HepG2 (cell line): ENCODE data around the gene LCLAT1. TPM values are rescaled to one million over a fixed set of nuclear protein-coding genes. Genes with fewer than 3 reads are reported as not detected.

Source experiments
- AGO1 ChIP-seq: fragments of 200-400 bp; formaldehyde crosslinking; IDR thresholded peaks from 2 replicates; pipeline ENCODE4 v1.6.1; 2017; ENCODE audit warnings: mild to moderate bottlenecking, low read depth, low read length, moderate library complexity; ENCODE audit not compliant: poor library complexity, severe bottlenecking
- PHF21A ChIP-seq: sonication (generic); formaldehyde crosslinking; IDR thresholded peaks from 2 replicates; pipeline ENCODE4 v1.5.0; 2020; ENCODE audit warnings: mild to moderate bottlenecking, missing genetic modification reagents
- RORA ChIP-seq: sonication (generic); formaldehyde crosslinking; IDR thresholded peaks from 2 replicates; pipeline ENCODE4 v1.5.0; 2020; ENCODE audit warnings: mild to moderate bottlenecking, missing genetic modification reagents, moderate library complexity
- polyA plus RNA-seq, 8 experiments: library from polyadenylated mRNA; depleted of rRNA in 3 of 8; stranded (reverse) in 7 of 8; unstranded in 1 of 8; fragments of >200 nt; fragmentation: Illumina TruSeq in 4 of 8; extraction: Trizol in 4 of 8; gene quantifications; 2 replicates each; pipeline versions ENCODE4 v1.2.1 to v1.2.3, GENCODE V29; 2011 to 2016; ENCODE audit warnings: low read depth in 4 of 8, missing spikeins in 1 of 8, mixed read lengths in 1 of 8; ENCODE audit not compliant: insufficient read depth in 1 of 8
- total RNA-seq, 5 experiments: library from RNA; depleted of rRNA; stranded (reverse); fragments of >200 nt; fragmentation: Illumina TruSeq; extraction: Trizol; gene quantifications; 2 replicates each; pipeline ENCODE4 v1.2.3, GENCODE V29; 2016; ENCODE audit warnings: low read depth in 1 of 5
- TF ChIP-seq, protein P1 (sequence below), 2 experiments: sonication (generic) in 1 of 2; formaldehyde crosslinking in 1 of 2; IDR thresholded peaks; 2 replicates each; pipeline versions ENCODE4 v1.6.1 to v1.9.0; 2014 to 2022; ENCODE audit warnings: antibody characterized with exemption in 1 of 2, borderline replicate concordance in 1 of 2, inconsistent platforms in 1 of 2, low read depth in 1 of 2, missing genetic modification reagents in 1 of 2
- TF ChIP-seq, protein P2 (sequence below), 2 experiments: sonication (generic) in 1 of 2; formaldehyde crosslinking in 1 of 2; IDR thresholded peaks; 2 replicates each; pipeline versions ENCODE4 v1.5.1 to v1.6.1; 2011 to 2020; ENCODE audit warnings: borderline replicate concordance in 1 of 2, low read depth in 1 of 2, low read length in 1 of 2, mild to moderate bottlenecking in 1 of 2, missing genetic modification reagents in 1 of 2, moderate library complexity in 1 of 2
- TF ChIP-seq, protein P3 (sequence below): sonication (generic); formaldehyde crosslinking; IDR thresholded peaks from 2 replicates; pipeline ENCODE4 v1.5.1; 2020; ENCODE audit warnings: missing genetic modification reagents, mild to moderate bottlenecking, borderline replicate concordance
- TF ChIP-seq, protein P4 (sequence below): sonication (generic); formaldehyde crosslinking; IDR thresholded peaks from 2 replicates; pipeline ENCODE4 v1.4.0; 2020; ENCODE audit warnings: missing genetic modification reagents

The LCLAT1 gene
- total and polyA plus RNA-seq, 2 of the 13 experiments (the other 11 are each of a cell fraction or from before 2014, with no cell fraction given), result 18.0 to 28.0 TPM

DNA sequence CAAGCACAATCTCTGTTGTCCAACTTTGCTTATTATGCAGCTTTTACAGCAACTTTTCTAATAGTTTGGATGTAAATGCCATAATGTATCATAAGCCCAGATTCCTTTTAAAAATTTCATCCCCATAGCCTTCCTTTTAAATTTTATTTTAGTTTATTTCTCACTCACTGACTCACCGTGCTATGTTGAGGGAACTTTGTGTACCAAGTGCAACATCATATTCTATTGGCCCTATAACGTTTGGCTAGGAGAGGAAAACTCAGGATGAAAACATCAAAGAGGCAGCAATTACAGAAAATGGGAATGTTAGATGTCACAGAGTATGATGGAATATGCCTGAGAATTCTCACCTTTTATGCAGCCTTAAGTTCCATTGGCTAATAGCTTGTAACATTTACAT, 135.5 kb downstream of the LCLAT1 start (continued):
- TF ChIP-seq, protein P1, sequence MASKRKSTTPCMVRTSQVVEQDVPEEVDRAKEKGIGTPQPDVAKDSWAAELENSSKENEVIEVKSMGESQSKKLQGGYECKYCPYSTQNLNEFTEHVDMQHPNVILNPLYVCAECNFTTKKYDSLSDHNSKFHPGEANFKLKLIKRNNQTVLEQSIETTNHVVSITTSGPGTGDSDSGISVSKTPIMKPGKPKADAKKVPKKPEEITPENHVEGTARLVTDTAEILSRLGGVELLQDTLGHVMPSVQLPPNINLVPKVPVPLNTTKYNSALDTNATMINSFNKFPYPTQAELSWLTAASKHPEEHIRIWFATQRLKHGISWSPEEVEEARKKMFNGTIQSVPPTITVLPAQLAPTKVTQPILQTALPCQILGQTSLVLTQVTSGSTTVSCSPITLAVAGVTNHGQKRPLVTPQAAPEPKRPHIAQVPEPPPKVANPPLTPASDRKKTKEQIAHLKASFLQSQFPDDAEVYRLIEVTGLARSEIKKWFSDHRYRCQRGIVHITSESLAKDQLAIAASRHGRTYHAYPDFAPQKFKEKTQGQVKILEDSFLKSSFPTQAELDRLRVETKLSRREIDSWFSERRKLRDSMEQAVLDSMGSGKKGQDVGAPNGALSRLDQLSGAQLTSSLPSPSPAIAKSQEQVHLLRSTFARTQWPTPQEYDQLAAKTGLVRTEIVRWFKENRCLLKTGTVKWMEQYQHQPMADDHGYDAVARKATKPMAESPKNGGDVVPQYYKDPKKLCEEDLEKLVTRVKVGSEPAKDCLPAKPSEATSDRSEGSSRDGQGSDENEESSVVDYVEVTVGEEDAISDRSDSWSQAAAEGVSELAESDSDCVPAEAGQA (IDR thresholded peaks at IDR 0.05; ENCODE audit: low read depth), result no peak
- TF ChIP-seq, protein P1 (CRISPR knock-in tag; IDR thresholded peaks at IDR 0.05; ENCODE audit: borderline replicate concordance), result no peak
- TF ChIP-seq, protein P2, sequence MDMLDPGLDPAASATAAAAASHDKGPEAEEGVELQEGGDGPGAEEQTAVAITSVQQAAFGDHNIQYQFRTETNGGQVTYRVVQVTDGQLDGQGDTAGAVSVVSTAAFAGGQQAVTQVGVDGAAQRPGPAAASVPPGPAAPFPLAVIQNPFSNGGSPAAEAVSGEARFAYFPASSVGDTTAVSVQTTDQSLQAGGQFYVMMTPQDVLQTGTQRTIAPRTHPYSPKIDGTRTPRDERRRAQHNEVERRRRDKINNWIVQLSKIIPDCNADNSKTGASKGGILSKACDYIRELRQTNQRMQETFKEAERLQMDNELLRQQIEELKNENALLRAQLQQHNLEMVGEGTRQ (IDR thresholded peaks at IDR 0.05; ENCODE audit: low read depth, low read length), result no peak
- TF ChIP-seq, protein P2 (CRISPR knock-in tag; IDR thresholded peaks at IDR 0.05; ENCODE audit: borderline replicate concordance), result no peak
- TF ChIP-seq, protein P3, sequence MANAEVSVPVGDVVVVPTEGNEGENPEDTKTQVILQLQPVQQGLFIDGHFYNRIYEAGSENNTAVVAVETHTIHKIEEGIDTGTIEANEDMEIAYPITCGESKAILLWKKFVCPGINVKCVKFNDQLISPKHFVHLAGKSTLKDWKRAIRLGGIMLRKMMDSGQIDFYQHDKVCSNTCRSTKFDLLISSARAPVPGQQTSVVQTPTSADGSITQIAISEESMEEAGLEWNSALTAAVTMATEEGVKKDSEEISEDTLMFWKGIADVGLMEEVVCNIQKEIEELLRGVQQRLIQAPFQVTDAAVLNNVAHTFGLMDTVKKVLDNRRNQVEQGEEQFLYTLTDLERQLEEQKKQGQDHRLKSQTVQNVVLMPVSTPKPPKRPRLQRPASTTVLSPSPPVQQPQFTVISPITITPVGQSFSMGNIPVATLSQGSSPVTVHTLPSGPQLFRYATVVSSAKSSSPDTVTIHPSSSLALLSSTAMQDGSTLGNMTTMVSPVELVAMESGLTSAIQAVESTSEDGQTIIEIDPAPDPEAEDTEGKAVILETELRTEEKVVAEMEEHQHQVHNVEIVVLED (CRISPR knock-in tag), result no peak
- no peak for TF ChIP-seq AGO1
- no peak for TF ChIP-seq PHF21A (CRISPR knock-in tag)
- no peak for TF ChIP-seq RORA
- TF ChIP-seq, protein P4, sequence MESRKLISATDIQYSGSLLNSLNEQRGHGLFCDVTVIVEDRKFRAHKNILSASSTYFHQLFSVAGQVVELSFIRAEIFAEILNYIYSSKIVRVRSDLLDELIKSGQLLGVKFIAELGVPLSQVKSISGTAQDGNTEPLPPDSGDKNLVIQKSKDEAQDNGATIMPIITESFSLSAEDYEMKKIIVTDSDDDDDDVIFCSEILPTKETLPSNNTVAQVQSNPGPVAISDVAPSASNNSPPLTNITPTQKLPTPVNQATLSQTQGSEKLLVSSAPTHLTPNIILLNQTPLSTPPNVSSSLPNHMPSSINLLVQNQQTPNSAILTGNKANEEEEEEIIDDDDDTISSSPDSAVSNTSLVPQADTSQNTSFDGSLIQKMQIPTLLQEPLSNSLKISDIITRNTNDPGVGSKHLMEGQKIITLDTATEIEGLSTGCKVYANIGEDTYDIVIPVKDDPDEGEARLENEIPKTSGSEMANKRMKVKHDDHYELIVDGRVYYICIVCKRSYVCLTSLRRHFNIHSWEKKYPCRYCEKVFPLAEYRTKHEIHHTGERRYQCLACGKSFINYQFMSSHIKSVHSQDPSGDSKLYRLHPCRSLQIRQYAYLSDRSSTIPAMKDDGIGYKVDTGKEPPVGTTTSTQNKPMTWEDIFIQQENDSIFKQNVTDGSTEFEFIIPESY, result no peak
- TF ChIP-seq, all 625 proteins: peak for 0
